HEK293T (cell line): ENCODE measurements around the gene TDRD9.

Experiments used
- HDGF ChIP-seq: fragments of 450-650 bp; IDR thresholded peaks from 2 replicates; pipeline ENCODE4 v1.6.1; 2017; ENCODE audit warnings: antibody characterized with exemption, borderline replicate concordance
- NFRKB ChIP-seq: fragments of 450-650 bp; IDR thresholded peaks from 2 replicates; pipeline ENCODE4 v1.6.1; 2016; ENCODE audit warnings: mild to moderate bottlenecking, moderate library complexity
- SP1 ChIP-seq: fragments of 450-650 bp; IDR thresholded peaks from 2 replicates; pipeline ENCODE4 v1.6.1; 2017
- TF ChIP-seq, protein P1 (sequence below): fragments of 450-650 bp; IDR thresholded peaks from 2 replicates; pipeline ENCODE4 v1.6.1; 2016

DNA sequence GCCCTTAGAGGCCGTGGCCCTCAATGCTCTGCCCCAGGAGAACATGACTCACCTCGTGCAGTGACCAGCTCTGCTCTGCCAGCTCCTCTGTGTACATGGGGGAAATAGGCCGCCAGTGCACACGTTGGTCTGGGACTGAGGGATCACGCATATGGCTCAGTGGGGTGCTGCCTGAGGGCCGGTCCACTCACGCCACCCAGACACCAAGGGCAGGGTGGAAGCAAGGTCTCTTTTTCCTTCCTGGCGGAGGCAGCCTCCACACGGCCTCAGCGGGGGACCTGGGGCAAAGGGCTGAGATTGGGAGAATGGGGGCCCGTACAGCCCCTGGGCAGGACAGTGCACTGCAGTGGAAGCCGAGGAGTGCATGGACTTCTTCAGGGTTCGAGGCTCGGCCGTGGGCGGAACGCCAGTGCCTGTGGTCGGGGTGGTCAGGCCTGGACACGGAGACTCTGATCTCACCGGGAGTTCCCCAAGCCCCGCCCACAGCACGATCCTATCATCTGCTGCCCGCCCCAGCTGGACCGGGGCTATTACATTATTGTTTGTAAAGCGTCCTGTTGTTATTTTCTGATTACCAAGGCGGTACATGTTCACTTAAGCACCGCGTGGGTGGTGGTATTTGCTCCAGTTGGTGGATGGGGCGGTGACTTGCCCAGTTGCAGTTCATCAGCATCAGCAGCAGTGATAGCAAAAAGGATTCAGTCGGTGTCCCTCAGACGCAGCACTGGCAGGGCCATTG, 38.8 kb upstream of the TDRD9 start:
- no peak for TF ChIP-seq SP1
- TF ChIP-seq, protein P1, sequence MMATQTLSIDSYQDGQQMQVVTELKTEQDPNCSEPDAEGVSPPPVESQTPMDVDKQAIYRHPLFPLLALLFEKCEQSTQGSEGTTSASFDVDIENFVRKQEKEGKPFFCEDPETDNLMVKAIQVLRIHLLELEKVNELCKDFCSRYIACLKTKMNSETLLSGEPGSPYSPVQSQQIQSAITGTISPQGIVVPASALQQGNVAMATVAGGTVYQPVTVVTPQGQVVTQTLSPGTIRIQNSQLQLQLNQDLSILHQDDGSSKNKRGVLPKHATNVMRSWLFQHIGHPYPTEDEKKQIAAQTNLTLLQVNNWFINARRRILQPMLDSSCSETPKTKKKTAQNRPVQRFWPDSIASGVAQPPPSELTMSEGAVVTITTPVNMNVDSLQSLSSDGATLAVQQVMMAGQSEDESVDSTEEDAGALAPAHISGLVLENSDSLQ, result no peak
- no peak for TF ChIP-seq HDGF
- TF ChIP-seq NFRKB, result no peak
